K562 (cell line): Measurements from ENCODE around the gene RAB7A. TPM values are rescaled to one million over a fixed set of nuclear protein-coding genes. Genes with fewer than 3 reads are reported as not detected.

Experiments
- ARID4B ChIP-seq: sonication (generic); formaldehyde crosslinking; IDR thresholded peaks from 2 replicates; pipeline ENCODE4 v1.8.0; 2022; ENCODE audit warnings: mild to moderate bottlenecking, missing genetic modification reagents
- ETV6 ChIP-seq, 3 experiments: fragments of 150-350 bp in 1 of 3; sonication (generic) in 1 of 3; formaldehyde crosslinking in 1 of 3; IDR thresholded peaks; 2 replicates each; pipeline versions ENCODE4 v1.6.1 to v1.8.0; 2014 to 2022; ENCODE audit warnings: borderline replicate concordance in 2 of 3, low read depth in 2 of 3, antibody characterized with exemption in 1 of 3, low read length in 1 of 3, mild to moderate bottlenecking in 1 of 3, missing genetic modification reagents in 1 of 3
- NFRKB ChIP-seq: fragments of 450-650 bp; IDR thresholded peaks from 2 replicates; pipeline ENCODE4 v1.6.1; 2016; ENCODE audit warnings: low read depth
- TEAD4 ChIP-seq, 2 experiments: sonication (generic) in 1 of 2; formaldehyde crosslinking in 1 of 2; IDR thresholded peaks; 2 replicates each; pipeline versions ENCODE4 v1.6.1 to v1.8.0; 2012 to 2022; ENCODE audit warnings: borderline replicate concordance in 1 of 2, inconsistent platforms in 1 of 2, low read length in 1 of 2, mild to moderate bottlenecking in 1 of 2, missing genetic modification reagents in 1 of 2
- USF2 ChIP-seq: sonication (generic); formaldehyde crosslinking; IDR thresholded peaks from 2 replicates; pipeline ENCODE4 v1.5.0; 2020; ENCODE audit warnings: missing genetic modification reagents
- polyA plus RNA-seq, 8 experiments: library from polyadenylated mRNA; depleted of rRNA in 4 of 8; stranded (reverse) in 5 of 8; unstranded in 3 of 8; fragments of >200 nt; fragmentation: Nextera tagmentation in 2 of 8; fragmentation: Illumina TruSeq in 1 of 8; extraction: Ambion mirVana in 2 of 8; extraction: Trizol in 1 of 8; gene quantifications; 2 replicates each; pipeline versions ENCODE4 v1.2.1 to v1.2.3, GENCODE V29; 2011 to 2014; ENCODE audit warnings: inconsistent platforms in 1 of 8, missing spikeins in 1 of 8
- total RNA-seq, 7 experiments: library from RNA; depleted of rRNA in 6 of 7; stranded (reverse); fragments of >200 nt in 6 of 7; fragmentation: Illumina TruSeq in 2 of 7; extraction: Trizol in 2 of 7; gene quantifications; 2 replicates each; pipeline versions ENCODE4 v1.2.1 to v1.2.3, GENCODE V29; 2011 to 2021; ENCODE audit warnings: low replicate concordance in 1 of 7

RAB7A gene
- total and polyA plus RNA-seq, 9 of the 15 experiments (the other 6 are each of a cell fraction or from before 2014, with no cell fraction given) = 30.9 to 204 (median 72.8) TPM

GRCh38 chr3:128814060-128814459, 88.1 kb downstream of the RAB7A start (continued):
- TF ChIP-seq USF2 (CRISPR knock-in tag) = no peak
- no peak for TF ChIP-seq NFRKB
- no peak for TF ChIP-seq ARID4B (CRISPR knock-in tag)
- TF ChIP-seq ETV6 (IDR thresholded peaks at IDR 0.05; ENCODE audit: borderline replicate concordance in 1 of 2, low read depth in 2 of 2, low read length in 1 of 2) = no peak
- no peak for TF ChIP-seq ETV6 (CRISPR knock-in tag; IDR thresholded peaks at IDR 0.05; ENCODE audit: borderline replicate concordance)
- no peak for TF ChIP-seq TEAD4 (IDR thresholded peaks at IDR 0.05; ENCODE audit: low read length)
- TF ChIP-seq TEAD4 (CRISPR knock-in tag; IDR thresholded peaks at IDR 0.05; ENCODE audit: borderline replicate concordance) = no peak
